Dermis blood vessel endothelial cell (primary cell): ENCODE measurements around the gene TGFB3. TPM values are rescaled to one million over a fixed set of nuclear protein-coding genes. Genes with fewer than 3 reads are reported as not detected.
"Not testable (repeated sequence)": the region's sequence is repeated elsewhere in the genome, so short reads cannot be mapped to it uniquely, and the experiment has no call there.

Experiments used
- DNase-seq: peaks from one replicate; pipeline ENCODE4 v3.0.0; 2010
- total RNA-seq: library from RNA; depleted of rRNA; stranded (reverse); fragments of >200 nt; gene quantifications from 2 replicates; pipeline ENCODE4 v1.2.3, GENCODE V29; 2014

The TGFB3 gene
- 2.6 and 4.1 TPM in 2 replicates for total RNA-seq

DNA sequence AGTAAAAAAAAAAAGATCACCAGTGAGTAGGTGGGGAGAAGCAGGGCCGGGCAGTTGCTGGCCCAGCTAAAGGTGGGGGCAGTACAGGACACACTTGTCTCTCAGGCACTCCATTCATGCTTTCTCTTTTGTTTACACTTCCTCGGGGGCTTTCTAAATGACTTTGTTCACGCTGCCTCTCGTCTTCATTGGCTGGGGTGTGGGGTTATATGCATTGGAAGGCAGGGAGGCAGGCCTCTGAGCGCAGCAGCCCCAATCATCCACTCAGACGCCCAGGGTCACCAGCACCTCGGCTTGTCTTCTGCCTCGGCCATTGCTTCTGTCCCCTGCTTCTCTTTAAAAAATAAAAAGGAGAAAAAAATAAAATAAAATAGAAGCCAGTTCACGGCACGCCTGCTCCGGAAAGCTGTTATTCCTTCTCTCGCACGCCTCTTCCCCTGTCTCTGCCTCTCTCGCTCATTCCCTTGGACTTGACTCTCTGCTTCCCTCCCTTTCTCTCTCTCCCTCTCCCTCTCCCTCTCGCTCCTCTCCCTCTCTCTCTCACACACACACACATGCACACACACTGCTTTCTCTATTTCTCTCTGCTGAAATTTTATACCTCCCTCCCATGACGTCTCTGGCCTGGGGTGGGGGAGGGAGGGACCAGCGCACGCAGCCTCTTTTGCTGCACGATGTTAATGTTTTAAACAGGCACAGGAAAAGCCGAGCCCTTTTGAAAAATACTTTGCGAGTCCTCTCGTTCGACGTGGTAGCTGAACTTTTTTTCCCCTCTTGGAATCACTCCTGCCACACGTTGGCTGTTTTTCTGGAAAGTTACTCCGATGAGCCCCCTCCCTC, at the start of gene TGFB3:
Gene TGFB3, minus strand, starts transcription at position 570 of the 840 bp plus-strand sequence. CDS start 1,102 bp downstream, outside the sequence.
- DNase-seq: peak; percentile 72

GRCh38 chr14:76024211-76024907, 42.6 kb upstream of the TGFB3 start:
- no peak for DNase-seq

DNA sequence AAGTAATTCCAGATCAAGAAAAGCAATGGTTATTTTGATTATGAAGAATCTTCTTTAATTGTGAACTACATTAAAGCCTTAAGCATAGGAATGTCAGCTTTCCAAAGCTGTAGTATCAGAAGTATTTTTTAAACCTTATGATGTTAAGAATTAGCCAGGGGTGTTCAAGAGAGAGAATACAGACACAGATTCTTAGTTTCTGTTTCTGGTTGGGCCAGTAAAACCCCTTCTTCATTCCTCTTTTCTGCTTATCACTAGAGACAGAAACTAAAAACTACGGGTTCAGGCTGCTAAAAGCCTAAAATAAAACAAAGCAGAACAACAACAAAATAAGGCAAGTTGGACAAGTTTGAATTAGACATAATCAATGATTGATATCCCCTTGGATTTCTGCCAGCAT, 42.0 kb upstream of the TGFB3 start:
- DNase-seq: no peak

- DNase-seq: peak; percentile 3
Observed at GRCh38 chr14:76022991-76023390, 41.2 kb upstream of the TGFB3 start.

DNA sequence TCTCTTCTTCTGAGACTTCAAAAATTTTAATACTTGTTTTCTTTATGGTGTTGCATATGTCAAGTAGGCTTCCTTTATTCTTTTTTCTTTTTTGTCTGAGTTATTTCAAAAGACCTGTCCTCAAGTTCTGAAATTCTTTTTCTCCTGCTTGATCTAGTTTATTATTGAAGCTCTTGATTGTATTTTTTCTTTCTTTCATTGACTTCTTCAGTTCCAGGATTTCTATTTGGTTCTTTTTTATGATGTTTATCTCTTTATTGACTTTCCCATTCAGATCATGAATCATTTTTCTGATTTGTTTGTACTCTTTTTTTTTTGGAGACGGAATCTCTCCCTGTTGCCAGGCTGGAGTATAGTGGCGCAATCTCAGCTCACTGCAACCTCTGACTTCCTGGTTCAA, 37.9 kb upstream of the TGFB3 start:
- DNase-seq: no peak

GRCh38 chr14:76015668-76016067, 33.9 kb upstream of the TGFB3 start:
- DNase-seq: no peak

- DNase-seq: no peak
Observed at GRCh38 chr14:76015191-76015590, 33.4 kb upstream of the TGFB3 start.

GRCh38 chr14:76012354-76012753, 30.6 kb upstream of the TGFB3 start:
- no peak for DNase-seq

- no peak for DNase-seq
Observed at GRCh38 chr14:76011930-76012329, 30.1 kb upstream of the TGFB3 start.

DNA sequence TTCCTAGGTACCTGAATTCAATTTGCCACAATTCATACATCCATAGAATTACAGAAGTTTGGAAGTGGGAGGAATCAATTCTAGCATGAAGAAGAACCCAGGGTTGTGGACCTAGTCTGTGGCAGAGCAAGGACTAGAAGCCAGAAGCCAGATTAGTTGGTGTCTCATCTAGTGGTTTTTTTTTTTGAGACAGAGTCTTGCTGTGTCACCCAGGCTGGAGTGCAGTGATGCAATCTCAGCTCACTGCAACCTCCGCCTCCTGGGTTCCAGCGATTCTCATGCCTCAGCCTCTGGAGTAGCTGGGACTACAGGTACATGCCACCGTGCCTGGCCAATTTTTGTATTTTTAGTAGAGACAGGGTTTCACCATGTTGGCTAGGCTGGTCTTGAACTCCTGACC, 27.8 kb upstream of the TGFB3 start:
- not testable (repeated sequence) for DNase-seq

DNA sequence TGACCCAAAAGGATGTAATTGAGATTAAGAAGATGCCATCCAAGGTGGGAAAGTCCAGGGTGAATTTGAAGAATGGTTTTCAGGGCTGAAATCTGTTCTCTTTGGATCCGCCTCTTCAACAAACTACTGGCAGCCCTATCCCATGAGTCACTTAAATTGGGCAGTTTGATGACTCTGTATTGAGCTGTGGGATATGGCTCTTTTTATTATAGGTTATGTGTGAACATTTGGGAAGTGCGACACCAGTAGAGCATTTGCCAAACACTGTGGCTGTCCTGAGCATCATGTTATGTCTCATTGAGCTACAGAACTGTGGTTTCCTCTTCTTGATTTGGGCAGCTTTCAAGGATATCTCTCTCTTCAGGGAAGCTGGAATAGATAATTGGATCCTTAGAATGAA, 26.1 kb upstream of the TGFB3 start:
- no peak for DNase-seq

GRCh38 chr14:76007379-76007778, 25.6 kb upstream of the TGFB3 start:
- DNase-seq: no peak

GRCh38 chr14:76006253-76006652, 24.5 kb upstream of the TGFB3 start:
- no peak for DNase-seq

GRCh38 chr14:76002383-76002782, 20.6 kb upstream of the TGFB3 start:
- no peak for DNase-seq

GRCh38 chr14:75999511-76000190, 17.9 kb upstream of the TGFB3 start:
- no peak for DNase-seq

DNA sequence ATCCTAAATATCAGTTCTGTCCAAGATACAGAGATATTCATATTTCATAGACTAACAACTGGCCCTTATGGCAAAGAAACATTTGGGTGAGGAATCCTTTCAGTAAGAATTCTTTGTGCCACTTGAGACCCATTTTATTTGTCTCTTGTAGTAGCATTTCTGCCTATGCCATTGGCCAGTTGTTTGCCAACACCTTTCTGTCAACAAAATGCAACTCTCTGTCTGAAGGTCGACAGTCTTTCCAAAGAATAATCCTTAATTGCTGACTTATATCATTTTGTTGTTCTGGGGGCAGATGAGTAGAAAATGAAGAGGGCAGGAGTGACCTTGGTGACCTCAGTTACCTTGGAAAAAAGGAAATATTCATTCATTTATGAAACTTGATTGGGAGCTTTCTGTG, 14.7 kb upstream of the TGFB3 start:
- no peak for DNase-seq

GRCh38 chr14:75995372-75996041, 13.7 kb upstream of the TGFB3 start:
- no peak for DNase-seq

- no peak for DNase-seq
Observed at GRCh38 chr14:75993567-75994041, 11.8 kb upstream of the TGFB3 start.

DNA sequence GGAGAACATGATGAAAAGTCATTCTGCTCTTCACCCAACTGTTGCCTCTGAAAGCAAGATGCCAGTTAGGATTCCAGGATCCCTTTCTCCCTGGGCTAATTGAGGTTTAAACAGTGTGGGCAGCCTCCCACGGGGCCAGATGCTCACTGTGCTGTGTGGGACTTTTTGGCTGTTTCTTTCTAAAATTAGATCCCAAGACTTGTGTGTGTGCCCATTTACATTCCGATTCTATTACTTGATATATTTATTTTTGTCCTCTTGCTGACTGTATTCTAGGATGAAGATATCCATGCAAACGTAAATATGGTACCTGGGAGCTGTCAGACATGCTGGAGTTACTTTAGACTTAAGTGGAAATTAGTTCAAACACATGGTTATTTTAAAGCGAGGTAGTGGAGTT, 10.0 kb upstream of the TGFB3 start:
- no peak for DNase-seq

- DNase-seq: no peak
Observed at GRCh38 chr14:75990297-75990696, 8.5 kb upstream of the TGFB3 start.

- DNase-seq: peak; percentile 98
Observed at GRCh38 chr14:75989134-75989533, 7.3 kb upstream of the TGFB3 start.

GRCh38 chr14:75987201-75987970, 5.6 kb upstream of the TGFB3 start:
- DNase-seq: peak; percentile 79
